Cardiac muscle cell (in vitro differentiated cells and primary cell): ENCODE measurements around the gene BAZ2B. TPM values are rescaled to one million over a fixed set of nuclear protein-coding genes. Genes with fewer than 3 reads are reported as not detected.

Experiments used
- DNase-seq, 2 donors: peaks; one replicate each; pipeline versions ENCODE4 v3.0.0 to v3.0.0-alpha.2; 2010 to 2017; ENCODE audit warnings: low read depth in 1 of 2, low spot score in 1 of 2
- H3K27ac ChIP-seq: fragments of 200-600 bp; sonication (generic); 2 replicates; pipeline ENCODE4 v1.5.1; 2016
- H3K27me3 ChIP-seq: fragments of 200-600 bp; sonication (generic); 2 replicates; pipeline ENCODE4 v1.6.0; 2016; ENCODE audit warnings: control low read depth
- H3K36me3 ChIP-seq: fragments of 200-600 bp; sonication (generic); 2 replicates; pipeline ENCODE4 v1.5.1; 2016; ENCODE audit warnings: control low read depth
- H3K4me1 ChIP-seq: fragments of 200-600 bp; sonication (generic); 2 replicates; pipeline ENCODE4 v1.8.1; 2017; ENCODE audit warnings: low read depth, mild to moderate bottlenecking, mixed run types
- H3K4me3 ChIP-seq: fragments of 200-600 bp; sonication (generic); 2 replicates; pipeline ENCODE4 v1.5.1; 2016; ENCODE audit warnings: mild to moderate bottlenecking
- H3K9me3 ChIP-seq: fragments of 200-600 bp; sonication (generic); 2 replicates; pipeline ENCODE4 v1.5.1; 2017; ENCODE audit warnings: low read depth, mild to moderate bottlenecking, control low read depth
- polyA plus RNA-seq: library from polyadenylated mRNA; unstranded; fragments of >200 nt; fragmentation: Nextera tagmentation; extraction: Ambion mirVana; gene quantifications from 2 replicates; pipeline ENCODE4 v1.2.1, GENCODE V29; 2016
- total RNA-seq: library from RNA; depleted of rRNA; stranded (reverse); fragments of >200 nt; gene quantifications from 2 replicates; pipeline ENCODE4 v1.2.3, GENCODE V29; 2016
- TF ChIP-seq, protein P1 (sequence below): IDR thresholded peaks from 2 replicates; pipeline ENCODE4 v1.5.1; 2012; ENCODE audit warnings: low read depth, mild to moderate bottlenecking, low read length

BAZ2B gene
- total and polyA plus RNA-seq, 2 experiments from 2014 or later, result 62.1 to 103 TPM

DNA sequence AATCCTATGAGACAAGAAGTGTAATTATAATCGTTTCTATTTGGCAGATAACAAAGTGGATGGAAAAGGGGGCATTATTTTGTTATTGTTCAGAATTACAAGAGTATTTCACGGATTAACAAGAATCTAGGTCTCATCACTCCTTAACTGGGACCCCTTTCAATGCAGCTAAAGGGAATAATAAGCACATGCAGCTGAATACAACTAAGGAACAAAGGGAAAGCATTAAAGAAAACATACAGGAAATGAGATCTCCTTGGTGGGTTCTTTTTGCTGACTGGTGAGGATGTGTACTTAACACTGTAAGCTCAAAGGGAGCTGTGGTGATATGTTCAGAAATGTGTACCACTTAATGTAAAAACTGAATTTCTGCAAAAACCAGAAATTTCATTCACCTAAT is 189.3 kb downstream of the BAZ2B start:
- DNase-seq, result no peak
- Histone ChIP-seq H3K4me1 (no peaks in the 10 kb centered on the region), H3K27me3 (no peaks in the 10 kb centered on the region), H3K9me3 (no peaks in the 10 kb centered on the region), H3K4me3 (no peak overlapping the region), H3K36me3 (peaks cover 45% of the 10 kb centered on the region), H3K27ac (no peak overlapping the region)
- TF ChIP-seq, protein P1, sequence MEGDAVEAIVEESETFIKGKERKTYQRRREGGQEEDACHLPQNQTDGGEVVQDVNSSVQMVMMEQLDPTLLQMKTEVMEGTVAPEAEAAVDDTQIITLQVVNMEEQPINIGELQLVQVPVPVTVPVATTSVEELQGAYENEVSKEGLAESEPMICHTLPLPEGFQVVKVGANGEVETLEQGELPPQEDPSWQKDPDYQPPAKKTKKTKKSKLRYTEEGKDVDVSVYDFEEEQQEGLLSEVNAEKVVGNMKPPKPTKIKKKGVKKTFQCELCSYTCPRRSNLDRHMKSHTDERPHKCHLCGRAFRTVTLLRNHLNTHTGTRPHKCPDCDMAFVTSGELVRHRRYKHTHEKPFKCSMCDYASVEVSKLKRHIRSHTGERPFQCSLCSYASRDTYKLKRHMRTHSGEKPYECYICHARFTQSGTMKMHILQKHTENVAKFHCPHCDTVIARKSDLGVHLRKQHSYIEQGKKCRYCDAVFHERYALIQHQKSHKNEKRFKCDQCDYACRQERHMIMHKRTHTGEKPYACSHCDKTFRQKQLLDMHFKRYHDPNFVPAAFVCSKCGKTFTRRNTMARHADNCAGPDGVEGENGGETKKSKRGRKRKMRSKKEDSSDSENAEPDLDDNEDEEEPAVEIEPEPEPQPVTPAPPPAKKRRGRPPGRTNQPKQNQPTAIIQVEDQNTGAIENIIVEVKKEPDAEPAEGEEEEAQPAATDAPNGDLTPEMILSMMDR, result no peak

DNA sequence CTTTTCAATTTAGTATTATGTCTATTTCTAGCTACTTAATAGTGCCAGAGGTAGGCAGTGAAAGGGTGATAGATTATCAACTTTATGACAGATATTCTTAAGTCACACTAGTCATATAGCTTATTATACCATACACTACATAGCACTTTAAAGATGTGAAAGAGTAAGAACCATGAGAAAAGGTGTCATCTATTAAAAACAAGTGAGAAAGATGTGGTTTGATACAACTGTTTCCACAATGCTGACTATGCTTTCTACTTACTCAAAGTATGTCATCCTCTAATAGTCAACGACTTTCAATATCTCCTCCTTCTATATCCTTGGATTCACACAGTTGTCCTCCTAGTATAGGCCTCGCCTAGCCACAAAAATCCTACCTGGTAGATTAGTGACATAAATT is 196.9 kb downstream of the BAZ2B start:
- Histone ChIP-seq H3K4me3 (no peak overlapping the region), H3K27ac (no peak overlapping the region), H3K27me3 (no peaks in the 10 kb centered on the region), H3K4me1 (no peaks in the 10 kb centered on the region), H3K9me3 (no peaks in the 10 kb centered on the region), H3K36me3 (no peaks in the 10 kb centered on the region)
- DNase-seq, result no peak
- TF ChIP-seq, protein P1, result no peak

DNA sequence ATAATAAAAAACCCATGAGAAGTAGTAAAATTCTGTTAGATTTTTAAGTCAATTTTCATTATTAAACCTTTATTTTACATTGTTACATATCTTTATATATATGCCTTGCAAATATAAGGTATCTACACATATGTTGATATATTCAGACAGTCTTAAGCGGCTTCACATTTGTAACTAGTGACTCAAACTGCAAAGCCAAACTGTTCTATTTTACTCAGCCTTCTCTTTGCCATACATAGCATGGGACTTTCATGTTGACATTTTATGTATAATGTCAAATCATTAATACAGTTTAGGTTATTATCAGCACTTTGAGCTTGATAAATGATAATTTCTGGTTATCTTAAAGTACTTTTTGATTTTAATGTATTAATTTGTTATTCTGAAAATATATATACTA is 204.9 kb downstream of the BAZ2B start:
- Histone ChIP-seq H3K4me1 (no peaks in the 10 kb centered on the region), H3K36me3 (peaks cover 34% of the 10 kb centered on the region), H3K27me3 (no peaks in the 10 kb centered on the region), H3K9me3 (no peaks in the 10 kb centered on the region), H3K4me3 (no peak overlapping the region), H3K27ac (no peak overlapping the region)
- TF ChIP-seq, protein P1, result no peak
- no peak for DNase-seq

DNA sequence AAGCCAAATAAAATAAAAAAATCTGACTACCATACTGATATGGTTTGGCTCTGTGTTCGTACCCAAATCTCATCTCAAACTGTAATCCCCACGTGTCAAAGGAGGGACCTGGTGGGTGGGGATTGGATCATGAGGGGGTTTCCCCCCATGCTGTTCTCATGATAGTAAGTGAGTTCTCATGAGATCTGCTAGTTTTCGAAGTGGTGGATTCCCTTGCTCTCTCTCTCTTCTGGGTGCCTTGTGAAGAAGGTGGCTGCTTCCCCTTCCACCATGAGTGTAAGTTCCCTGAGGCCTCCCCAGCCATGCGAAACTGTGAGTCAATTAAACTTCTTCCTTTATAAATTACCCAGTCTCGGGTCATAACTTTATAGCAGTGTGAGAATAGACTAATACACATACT is 206.1 kb downstream of the BAZ2B start:
- Histone ChIP-seq H3K4me3 (no peak overlapping the region), H3K9me3 (no peaks in the 10 kb centered on the region), H3K36me3 (peaks cover 34% of the 10 kb centered on the region), H3K27ac (no peak overlapping the region), H3K27me3 (no peaks in the 10 kb centered on the region), H3K4me1 (no peaks in the 10 kb centered on the region)
- DNase-seq, result no peak
- TF ChIP-seq, protein P1, result no peak

DNA sequence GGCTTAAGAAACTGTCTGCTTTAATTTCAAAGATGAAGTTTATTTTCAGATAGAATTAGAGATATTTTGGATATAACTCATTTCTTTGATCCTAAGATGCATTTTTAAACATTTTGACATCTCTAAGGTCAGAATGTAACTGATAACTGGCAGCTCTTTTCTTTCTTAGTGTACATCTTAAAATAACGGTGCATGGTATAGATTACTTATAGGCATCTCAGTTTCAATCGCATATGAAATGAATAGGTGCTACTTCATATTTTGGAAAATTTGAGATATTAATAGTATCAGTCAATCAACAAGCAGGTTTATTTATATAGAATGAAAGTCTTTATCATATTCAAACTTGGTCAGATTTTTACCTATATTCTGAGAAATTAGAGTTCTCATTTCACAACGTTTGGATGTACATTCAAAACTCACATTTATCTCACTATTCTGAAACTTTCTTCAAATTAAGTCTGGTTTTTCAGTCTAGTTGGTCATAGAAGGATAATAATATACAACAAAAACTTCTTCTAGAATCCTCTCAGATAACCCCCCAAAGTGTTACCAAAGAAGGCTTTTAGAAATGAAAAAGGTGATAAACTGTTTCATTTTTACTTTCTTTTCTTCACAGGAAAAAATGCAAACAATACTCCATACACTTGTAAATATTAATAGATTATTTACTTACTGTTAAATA is 207.1 kb downstream of the BAZ2B start:
- Histone ChIP-seq H3K4me1 (no peaks in the 10 kb centered on the region), H3K9me3 (no peaks in the 10 kb centered on the region), H3K27ac (no peak overlapping the region), H3K36me3 (peaks cover 42% of the 10 kb centered on the region), H3K4me3 (no peak overlapping the region), H3K27me3 (no peaks in the 10 kb centered on the region)
- DNase-seq, result no peak
- TF ChIP-seq, protein P1, result no peak
